ENCODE data around the gene CCL26.
"Not testable (repeated sequence)": the region's sequence is repeated elsewhere in the genome, so short reads cannot be mapped to it uniquely, and the experiment has no call there.

Gene CCL26

GRCh38 chr7:75772081-75773077 is at the start of gene CCL26:
Gene CCL26, minus strand, starts transcription at chr7:75772211. Its CDS starts 35 bp downstream, at chr7:75772176.
- DNase-seq: no peak

- no peak for DNase-seq
Measured at GRCh38 chr7:75820688-75821087, 48.7 kb upstream of the CCL26 start.

GRCh38 chr7:75819711-75820110 is 47.7 kb upstream of the CCL26 start:
- no peak for DNase-seq

- no peak for DNase-seq
Measured at GRCh38 chr7:75818472-75818871, 46.5 kb upstream of the CCL26 start.

- no peak for DNase-seq
Measured at GRCh38 chr7:75817116-75817515, 45.1 kb upstream of the CCL26 start.

- no peak for DNase-seq
Measured at GRCh38 chr7:75815418-75816064, 43.5 kb upstream of the CCL26 start.

- DNase-seq: no peak
Measured at GRCh38 chr7:75814407-75814947, 42.5 kb upstream of the CCL26 start.

- DNase-seq: no peak
Measured at GRCh38 chr7:75813781-75814236, 41.8 kb upstream of the CCL26 start, which contains the start of gene CCL24. Gene CCL24, minus strand, starts transcription at chr7:75813806. Its CDS starts 91 bp downstream, at chr7:75813715.

GRCh38 chr7:75813084-75813483 is 41.1 kb upstream of the CCL26 start:
- no peak for DNase-seq

- no peak for DNase-seq
Measured at GRCh38 chr7:75811894-75812678, 40.1 kb upstream of the CCL26 start.

- DNase-seq: no peak
Measured at GRCh38 chr7:75809396-75809795, 37.4 kb upstream of the CCL26 start.

GRCh38 chr7:75808106-75808505 is 36.1 kb upstream of the CCL26 start:
- DNase-seq: no peak

GRCh38 chr7:75807452-75807851 is 35.4 kb upstream of the CCL26 start:
- no peak for DNase-seq

- no peak for DNase-seq
Measured at GRCh38 chr7:75806560-75807307, 34.7 kb upstream of the CCL26 start.

- DNase-seq: no peak
Measured at GRCh38 chr7:75804705-75805104, 32.7 kb upstream of the CCL26 start.

- no peak for DNase-seq
Measured at GRCh38 chr7:75804004-75804403, 32.0 kb upstream of the CCL26 start.

- no peak for DNase-seq
Measured at GRCh38 chr7:75802552-75802821, 30.5 kb upstream of the CCL26 start.

- no peak for DNase-seq
Measured at GRCh38 chr7:75798770-75799169, 26.8 kb upstream of the CCL26 start.

GRCh38 chr7:75796420-75796819 is 24.4 kb upstream of the CCL26 start:
- no peak for DNase-seq

GRCh38 chr7:75795831-75796285 is 23.8 kb upstream of the CCL26 start:
- no peak for DNase-seq

GRCh38 chr7:75793676-75794075 is 21.7 kb upstream of the CCL26 start:
- DNase-seq: no peak

GRCh38 chr7:75792567-75792966 is 20.6 kb upstream of the CCL26 start:
- DNase-seq: not testable (repeated sequence)

Measured in NCI-H748 treated with DMSO at 0.1 percent for 48 hours (cell line).